ENCODE data around the gene ATAD1. TPM values are rescaled to one million over a fixed set of nuclear protein-coding genes. Genes with fewer than 3 reads are reported as not detected.
"Not testable (repeated sequence)": the region's sequence is repeated elsewhere in the genome, so short reads cannot be mapped to it uniquely, and the experiment has no call there.

Gene ATAD1
- total and polyA plus RNA-seq, 10 of the 15 experiments (the other 5 are each of a cell fraction or from before 2014, with no cell fraction given) = 24.7 to 59.3 (median 41.1) TPM

- ATAC-seq; H4K20me1 ChIP-seq (ENCODE audit: control insufficient read depth, insufficient read depth); H3K4me2 ChIP-seq (ENCODE audit: control insufficient read depth, insufficient read depth); H3K4me3 ChIP-seq; H3K27me3 ChIP-seq (replicated peaks in 1 of 2; ENCODE audit: control insufficient read depth in 2 of 2, insufficient read depth in 2 of 2, low read length in 1 of 2); intact Hi-C loops (cut with micrococcal nuclease; ENCODE audit: unreplicated experiment); BruUV-seq (replicated peaks); FAIRE-seq; H3K9me3 ChIP-seq (replicated peaks; ENCODE audit: control insufficient read depth, insufficient read depth, low read length); in situ Hi-C loops (cut with MboI); RAD21 ChIA-PET (ENCODE audit: unreplicated experiment); H3K27ac ChIP-seq (ENCODE audit: control insufficient read depth, insufficient read depth); POLR2A ChIA-PET; H3K9ac ChIP-seq (ENCODE audit: control insufficient read depth, insufficient read depth, low read length); H3K4me1 ChIP-seq (ENCODE audit: control insufficient read depth, insufficient read depth, low read length); DNase-seq (ENCODE audit: low read depth, low spot score); CTCF ChIA-PET; H2AFZ ChIP-seq (ENCODE audit: control insufficient read depth, low read depth, low read length): not testable (repeated sequence)
- Histone ChIP-seq H3K36me3 (ENCODE audit: control insufficient read depth in 2 of 2, insufficient read depth in 2 of 2, low read length in 1 of 2) (peaks cover 1 to 24% of the 10 kb centered on the region in 2 experiments), H3K79me2 (ENCODE audit: control insufficient read depth, insufficient read depth, low read length) (peaks cover 42% of the 10 kb centered on the region)
- SMC1A ChIA-PET (ENCODE audit: uncharacterized antibody, unreplicated experiment) = interaction anchor here (0.6 to 0.9 kb wide), 2 partner anchors 9 to 44 kb away, joined by 3 to 6 read pairs; no protein-coding TSS in a partner anchor
- 94% methylated on average over 1 of the region's 1 CpG for WGBS (ENCODE audit: insufficient coverage, insufficient replicate concordance, low lambda C conversion rate, missing lambda C conversion rate)
Observed at GRCh38 chr10:87801813-87802435, 16.1 kb downstream of the ATAD1 start.

- Histone ChIP-seq H3K27me3 (replicated peaks in 1 of 2; ENCODE audit: control insufficient read depth in 2 of 2, insufficient read depth in 2 of 2, low read length in 1 of 2) (no peaks in the 10 kb centered on the region), H3K9ac (ENCODE audit: control insufficient read depth, insufficient read depth, low read length) (no peak overlapping the region), H4K20me1 (ENCODE audit: control insufficient read depth, insufficient read depth) (no peaks in the 10 kb centered on the region), H3K4me1 (ENCODE audit: control insufficient read depth, insufficient read depth, low read length) (peaks cover 15% of the 10 kb centered on the region), H3K4me3 (no peak overlapping the region), H3K27ac (ENCODE audit: control insufficient read depth, insufficient read depth) (no peak overlapping the region), H3K4me2 (ENCODE audit: control insufficient read depth, insufficient read depth) (no peak overlapping the region), H2AFZ (ENCODE audit: control insufficient read depth, low read depth, low read length) (no peak overlapping the region), H3K36me3 (ENCODE audit: control insufficient read depth in 2 of 2, insufficient read depth in 2 of 2, low read length in 1 of 2) (peaks cover 1 to 17% of the 10 kb centered on the region in 2 experiments), H3K79me2 (ENCODE audit: control insufficient read depth, insufficient read depth, low read length) (peaks cover 44% of the 10 kb centered on the region), H3K9me3 (replicated peaks; ENCODE audit: control insufficient read depth, insufficient read depth, low read length) (peaks cover 6% of the 10 kb centered on the region)
- in situ Hi-C loops (cut with MboI) (no loop called here), intact Hi-C loops (cut with micrococcal nuclease; ENCODE audit: unreplicated experiment) (no loop called here)
- DNase-seq (ENCODE audit: low read depth, low spot score) (no peak), FAIRE-seq (no peak), ATAC-seq (no peak)
- ChIA-PET CTCF (interaction anchor here (0.8 to 5.5 kb wide), 5 partner anchors 14 to 315 kb away, joined by 3 to 24 read pairs (median 4); no protein-coding TSS in a partner anchor), SMC1A (ENCODE audit: uncharacterized antibody, unreplicated experiment) (interaction anchor here (0.8 to 1.4 kb wide), 4 partner anchors 8 to 24 kb away, joined by 3 to 5 read pairs (median 4); no protein-coding TSS in a partner anchor), POLR2A (interaction anchor here (0.9 to 2.8 kb wide), 2 partner anchors 19 to 46 kb away, joined by 3 to 8 read pairs; partner anchors contain the start of gene ATAD1), RAD21 (ENCODE audit: unreplicated experiment) (no interaction called here)
- BruUV-seq (replicated peaks) = no TSS peak
- WGBS (ENCODE audit: insufficient coverage, insufficient replicate concordance, low lambda C conversion rate, missing lambda C conversion rate) = 95% methylated on average over 1 of the region's 1 CpG
- TF ChIP-seq SPI1 (IDR thresholded peaks at IDR 0.05; ENCODE audit: borderline replicate concordance, insufficient read depth, low read depth, low read length) = no peak
- no peak for TF ChIP-seq TCF7 (IDR thresholded peaks at IDR 0.05; ENCODE audit: borderline replicate concordance)
- no peak for TF ChIP-seq NFXL1 (IDR thresholded peaks at IDR 0.05; ENCODE audit: borderline replicate concordance)
- TF ChIP-seq ZNF622 (IDR thresholded peaks at IDR 0.05) = no peak
- TF ChIP-seq RAD21 (IDR thresholded peaks at IDR 0.05; ENCODE audit: insufficient read depth, low read depth, low read length) = no peak
- TF ChIP-seq SRF (IDR thresholded peaks at IDR 0.05; ENCODE audit: low read depth in 2 of 2, low read length in 2 of 2) = no peak
- TF ChIP-seq EED (IDR thresholded peaks at IDR 0.05; ENCODE audit: low read depth) = no peak
- TF ChIP-seq NR2C2 (IDR thresholded peaks at IDR 0.05; ENCODE audit: borderline replicate concordance, control insufficient read depth, insufficient read length, low read depth) = no peak
- TF ChIP-seq BACH1 (IDR thresholded peaks at IDR 0.05; ENCODE audit: borderline replicate concordance) = no peak
Observed at GRCh38 chr10:87799860-87800259, 18.2 kb downstream of the ATAD1 start.

Measured in GM12878 (cell line).